HUES6 (cell line): ENCODE results near the gene THRAP3.

Experiments
- H3K27ac ChIP-seq: 2 replicates; pipeline ENCODE4 v1.7.0; 2013; ENCODE audit warnings: low read depth, mild to moderate bottlenecking, low read length, inconsistent platforms
- H3K27me3 ChIP-seq: 2 replicates; pipeline ENCODE4 v1.6.1; 2013; ENCODE audit warnings: low read length; ENCODE audit not compliant: control insufficient read depth, insufficient read depth
- H3K36me3 ChIP-seq: 2 replicates; pipeline ENCODE4 v1.6.1; 2013; ENCODE audit warnings: low read length; ENCODE audit not compliant: control insufficient read depth, insufficient read depth
- H3K4me1 ChIP-seq: 2 replicates; pipeline ENCODE4 v1.6.1; 2013; ENCODE audit warnings: low read length; ENCODE audit not compliant: control insufficient read depth, insufficient read depth
- H3K4me3 ChIP-seq: 2 replicates; pipeline ENCODE4 v1.5.1; 2013; ENCODE audit warnings: low read depth, low read length
- H3K9ac ChIP-seq: one replicate; pipeline ENCODE4 v1.6.1; 2013; ENCODE audit warnings: mild to moderate bottlenecking, low read length
- H3K9me3 ChIP-seq: 2 replicates; pipeline ENCODE4 v1.6.1; 2013; ENCODE audit warnings: low read depth, low read length; ENCODE audit not compliant: control insufficient read depth, insufficient read depth

Gene THRAP3

GRCh38 chr1:36349839-36350238 lies 125.6 kb downstream of the THRAP3 start:
- Histone ChIP-seq H3K4me1 (peaks cover 18% of the 10 kb centered on the region; the same call in 1 of the 2 replicates), H3K4me3 (no peak overlapping the region), H3K9ac (no peak overlapping the region), H3K36me3 (peaks cover 91% of the 10 kb centered on the region), H3K27ac (no peak overlapping the region), H3K9me3 (no peaks in the 10 kb centered on the region), H3K27me3 (no peaks in the 10 kb centered on the region)

GRCh38 chr1:36350659-36351226 lies 126.5 kb downstream of the THRAP3 start:
- no peaks in the 10 kb centered on the region for H3K27me3 ChIP-seq
- H3K4me1 ChIP-seq, result peaks cover 18% of the 10 kb centered on the region; the same call in 1 of the 2 replicates
- no peak overlapping the region for H3K4me3 ChIP-seq
- peak overlapping the region; percentile 52; the same call in 1 of the 2 replicates for H3K27ac ChIP-seq
- H3K36me3 ChIP-seq, result peaks cover 91% of the 10 kb centered on the region
- no peaks in the 10 kb centered on the region for H3K9me3 ChIP-seq
- H3K9ac ChIP-seq, result peak overlapping the region; percentile 34

- Histone ChIP-seq H3K9ac (peak overlapping the region; percentile 34), H3K27ac (peak overlapping the region; percentile 52; the same call in 1 of the 2 replicates), H3K9me3 (no peaks in the 10 kb centered on the region), H3K4me3 (no peak overlapping the region), H3K27me3 (no peaks in the 10 kb centered on the region), H3K4me1 (peaks cover 18% of the 10 kb centered on the region; the same call in 1 of the 2 replicates), H3K36me3 (peaks cover 91% of the 10 kb centered on the region)
Observed at GRCh38 chr1:36351227-36351977, 127.2 kb downstream of the THRAP3 start.

- H3K27me3 ChIP-seq, result no peaks in the 10 kb centered on the region
- H3K9me3 ChIP-seq, result no peaks in the 10 kb centered on the region
- H3K4me1 ChIP-seq, result peaks cover 18% of the 10 kb centered on the region; the same call in 1 of the 2 replicates
- no peak overlapping the region for H3K4me3 ChIP-seq
- no peak overlapping the region for H3K9ac ChIP-seq
- H3K36me3 ChIP-seq, result peaks cover 91% of the 10 kb centered on the region
- H3K27ac ChIP-seq, result no peak overlapping the region
Observed at GRCh38 chr1:36352125-36352909, 128.1 kb downstream of the THRAP3 start.

GRCh38 chr1:36352910-36353878 lies 129.0 kb downstream of the THRAP3 start:
- H3K27me3 ChIP-seq, result no peaks in the 10 kb centered on the region
- H3K9ac ChIP-seq, result no peak overlapping the region
- no peak overlapping the region for H3K27ac ChIP-seq
- H3K9me3 ChIP-seq, result no peaks in the 10 kb centered on the region
- H3K36me3 ChIP-seq, result peaks cover 91% of the 10 kb centered on the region
- no peak overlapping the region for H3K4me3 ChIP-seq
- peaks cover 18% of the 10 kb centered on the region; the same call in 1 of the 2 replicates for H3K4me1 ChIP-seq

GRCh38 chr1:36354486-36354885 lies 130.2 kb downstream of the THRAP3 start:
- Histone ChIP-seq H3K9me3 (no peaks in the 10 kb centered on the region), H3K4me1 (peaks cover 18% of the 10 kb centered on the region; the same call in 1 of the 2 replicates), H3K27ac (no peak overlapping the region), H3K27me3 (no peaks in the 10 kb centered on the region), H3K4me3 (no peak overlapping the region), H3K9ac (no peak overlapping the region), H3K36me3 (peaks cover 90% of the 10 kb centered on the region)
